HG03575 (cell line): ENCODE data around the gene PTGER1.

Experiments
- ATAC-seq: cut with Tn5 transposase; IDR thresholded peaks from one replicate; pipeline ENCODE4 v1.9.1; 2021; ENCODE audit not compliant: unreplicated experiment, insufficient number of reproducible peaks, low FRiP score; ENCODE audit errors: extremely low read depth

The PTGER1 gene, protein sequence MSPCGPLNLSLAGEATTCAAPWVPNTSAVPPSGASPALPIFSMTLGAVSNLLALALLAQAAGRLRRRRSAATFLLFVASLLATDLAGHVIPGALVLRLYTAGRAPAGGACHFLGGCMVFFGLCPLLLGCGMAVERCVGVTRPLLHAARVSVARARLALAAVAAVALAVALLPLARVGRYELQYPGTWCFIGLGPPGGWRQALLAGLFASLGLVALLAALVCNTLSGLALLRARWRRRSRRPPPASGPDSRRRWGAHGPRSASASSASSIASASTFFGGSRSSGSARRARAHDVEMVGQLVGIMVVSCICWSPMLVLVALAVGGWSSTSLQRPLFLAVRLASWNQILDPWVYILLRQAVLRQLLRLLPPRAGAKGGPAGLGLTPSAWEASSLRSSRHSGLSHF

DNA sequence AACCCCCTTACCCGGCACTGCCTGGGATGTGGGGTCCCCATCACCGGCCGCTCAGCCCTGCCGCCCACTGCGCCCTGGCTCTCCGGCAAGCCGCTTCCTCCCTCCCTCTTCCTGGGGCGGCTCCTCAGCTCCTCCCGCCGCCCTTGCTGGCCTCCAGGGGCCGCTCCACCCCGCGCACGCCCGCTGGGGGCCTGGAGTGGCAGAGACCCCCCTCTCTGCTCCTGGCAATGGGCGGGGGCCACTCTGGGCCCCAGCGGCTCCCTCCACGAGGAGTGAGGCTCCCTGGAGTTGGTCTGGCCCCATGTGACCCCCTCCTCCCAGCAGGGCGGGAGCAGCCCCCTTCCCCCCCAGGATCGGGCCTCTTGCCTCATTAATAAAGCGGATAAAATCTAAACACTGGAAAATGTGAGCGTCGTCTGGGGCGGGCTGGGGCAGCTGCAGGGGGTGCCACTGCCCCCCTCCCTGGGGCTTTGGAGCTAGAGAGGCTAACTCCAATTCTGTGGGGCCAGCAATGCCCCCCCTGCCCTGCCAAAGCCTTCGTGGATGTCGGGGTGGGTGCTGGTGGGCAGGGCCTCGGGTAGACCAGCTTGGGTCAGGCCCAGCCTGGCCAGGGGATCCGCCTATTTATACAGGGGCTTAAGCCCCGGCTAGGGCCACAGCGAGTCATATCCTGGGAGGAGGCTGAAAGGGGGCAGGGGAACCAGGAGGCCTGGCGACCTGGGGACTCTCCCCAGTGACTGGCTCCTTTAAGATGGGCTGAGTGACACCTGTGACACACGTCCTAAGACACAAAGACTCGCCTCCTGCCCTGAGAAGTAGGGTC lies at the start of gene PTGER1:
Gene PTGER1, minus strand, starts transcription at position 104 of the 823 bp plus-strand sequence. CDS start 1,034 bp downstream, outside the sequence.
- no peak for ATAC-seq

DNA sequence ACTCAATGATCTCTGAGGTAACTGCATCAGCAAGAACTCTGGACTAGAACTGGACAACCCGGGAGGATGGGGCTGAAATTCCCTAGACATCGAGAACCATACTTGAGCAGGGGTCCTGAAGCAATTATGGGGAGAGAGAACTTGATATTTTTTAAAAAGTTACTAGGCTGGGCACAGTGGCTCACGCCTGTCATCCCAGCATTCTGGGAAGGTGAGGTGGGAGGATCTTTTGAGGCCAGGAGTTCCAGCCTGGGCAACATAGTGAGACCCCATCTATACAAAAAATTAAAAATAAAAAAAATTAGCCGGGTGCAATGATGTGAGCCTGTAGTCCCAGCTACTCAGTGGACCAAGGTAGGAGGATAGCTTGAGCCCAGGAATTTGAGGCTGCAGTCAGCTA lies 45.4 kb upstream of the PTGER1 start:
- no peak for ATAC-seq

DNA sequence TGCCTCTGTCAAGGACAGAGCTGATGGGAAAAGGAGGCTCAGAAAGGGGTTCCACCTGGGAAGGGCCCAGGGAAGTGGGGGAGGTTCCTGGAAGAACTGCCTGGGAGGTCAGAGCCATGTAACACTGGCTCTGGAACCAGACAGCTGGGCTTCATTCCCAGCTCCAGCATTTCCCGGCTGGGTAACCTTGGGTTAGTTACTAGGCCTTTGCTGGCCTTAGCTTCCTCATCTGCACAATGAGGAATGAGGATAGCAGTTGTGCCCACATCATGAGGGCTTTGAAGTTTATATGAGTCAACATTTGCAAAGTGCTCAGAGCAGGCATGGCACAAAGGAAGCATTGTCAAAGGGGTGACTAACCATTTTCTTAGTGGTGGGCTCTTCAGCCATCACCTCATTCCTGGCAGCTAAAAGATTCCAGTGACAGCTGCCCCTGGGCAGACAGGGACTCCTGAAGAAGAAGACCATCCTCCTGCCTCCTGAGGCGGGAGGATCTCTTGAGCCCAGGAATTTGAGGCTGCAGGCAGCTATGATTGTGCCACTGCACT lies 44.8 kb upstream of the PTGER1 start:
- no peak for ATAC-seq

DNA sequence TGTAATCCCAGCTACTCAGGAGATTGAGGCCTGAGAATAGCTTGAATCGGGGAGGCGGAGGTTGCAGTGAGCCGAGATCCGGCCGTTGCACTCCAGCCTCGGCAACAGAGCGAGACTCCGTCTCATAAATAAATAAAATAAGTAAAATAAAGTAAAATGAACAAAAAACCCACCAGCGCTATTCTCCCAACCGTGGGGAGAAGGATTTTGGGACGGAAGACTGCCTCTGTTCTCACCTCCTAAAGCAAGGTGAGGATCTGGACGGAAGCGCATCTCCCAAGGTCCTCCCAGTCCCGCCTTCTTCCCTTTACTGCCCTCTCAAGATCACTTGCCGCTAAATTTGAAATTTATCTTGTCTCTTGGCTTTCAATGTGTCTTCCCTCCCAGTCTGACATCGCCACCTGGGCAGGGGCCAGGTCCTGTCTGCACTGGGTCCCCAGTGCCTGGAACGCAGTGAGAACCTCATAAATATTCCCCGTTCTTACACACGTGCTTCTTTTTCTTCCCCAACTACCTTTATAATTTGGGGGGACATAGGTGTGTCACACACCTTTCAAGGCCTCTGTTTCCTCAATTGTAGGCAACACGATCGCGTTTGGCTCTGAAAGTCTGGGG lies 44.2 kb upstream of the PTGER1 start:
- no peak for ATAC-seq

DNA sequence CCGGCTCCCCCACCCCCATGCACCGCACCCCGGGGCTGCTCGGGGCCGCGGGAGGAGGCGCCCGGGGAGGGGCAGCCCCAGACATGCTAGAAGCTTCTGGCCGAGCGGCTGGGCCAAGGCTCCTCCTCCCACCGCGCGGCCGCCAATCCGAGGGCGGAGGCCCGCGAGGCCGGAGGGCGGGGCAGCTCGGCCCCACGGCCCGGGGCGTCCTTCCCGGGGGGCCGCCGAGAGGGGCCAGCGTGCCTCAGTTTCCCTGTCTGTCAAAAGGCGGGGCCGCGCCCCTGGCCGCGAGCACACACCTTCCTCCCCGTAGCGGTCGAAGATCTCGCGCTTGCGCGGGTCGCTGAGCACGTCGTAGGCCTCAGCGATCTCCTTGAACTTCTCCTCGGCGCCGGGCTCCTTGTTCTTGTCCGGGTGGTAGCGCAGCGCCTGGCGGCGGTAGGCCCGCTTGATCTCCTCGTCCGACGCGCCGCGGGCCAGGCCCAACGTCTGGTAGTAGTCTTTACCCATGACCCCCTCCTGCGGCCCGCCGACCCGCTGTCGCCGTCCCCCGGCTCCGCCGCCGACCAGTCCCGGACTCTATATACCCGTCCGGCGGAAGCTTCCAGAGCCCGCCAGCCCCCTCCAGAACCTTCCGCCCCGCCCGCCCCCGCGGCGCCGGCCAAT lies 42.8 kb upstream of the PTGER1 start, which contains the start of gene DNAJB1:
Gene DNAJB1, minus strand, starts transcription at position 558 of the 666 bp plus-strand sequence. Its CDS starts 48 bp downstream, at position 510.
- ATAC-seq, result peak; percentile 37

DNA sequence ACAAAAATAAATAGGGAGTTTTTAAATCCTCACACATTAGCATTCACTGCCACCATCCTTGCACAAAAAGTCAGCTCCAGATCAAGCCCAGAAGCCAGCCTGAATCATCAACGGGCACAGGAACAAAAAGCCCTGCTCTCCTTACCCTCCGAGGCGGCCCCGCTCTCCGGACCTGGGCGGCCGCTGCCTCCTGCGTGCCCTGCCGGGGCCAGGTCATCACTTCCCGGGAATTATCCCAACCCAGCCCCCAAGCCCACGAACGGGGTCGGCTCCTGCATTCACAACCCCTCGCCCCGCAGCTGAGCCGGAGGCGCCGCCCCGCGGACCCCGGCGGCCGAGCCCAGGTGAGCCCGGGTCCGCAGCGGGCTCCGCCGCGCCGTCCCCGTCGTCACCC lies 42.3 kb upstream of the PTGER1 start:
- ATAC-seq, result no peak

DNA sequence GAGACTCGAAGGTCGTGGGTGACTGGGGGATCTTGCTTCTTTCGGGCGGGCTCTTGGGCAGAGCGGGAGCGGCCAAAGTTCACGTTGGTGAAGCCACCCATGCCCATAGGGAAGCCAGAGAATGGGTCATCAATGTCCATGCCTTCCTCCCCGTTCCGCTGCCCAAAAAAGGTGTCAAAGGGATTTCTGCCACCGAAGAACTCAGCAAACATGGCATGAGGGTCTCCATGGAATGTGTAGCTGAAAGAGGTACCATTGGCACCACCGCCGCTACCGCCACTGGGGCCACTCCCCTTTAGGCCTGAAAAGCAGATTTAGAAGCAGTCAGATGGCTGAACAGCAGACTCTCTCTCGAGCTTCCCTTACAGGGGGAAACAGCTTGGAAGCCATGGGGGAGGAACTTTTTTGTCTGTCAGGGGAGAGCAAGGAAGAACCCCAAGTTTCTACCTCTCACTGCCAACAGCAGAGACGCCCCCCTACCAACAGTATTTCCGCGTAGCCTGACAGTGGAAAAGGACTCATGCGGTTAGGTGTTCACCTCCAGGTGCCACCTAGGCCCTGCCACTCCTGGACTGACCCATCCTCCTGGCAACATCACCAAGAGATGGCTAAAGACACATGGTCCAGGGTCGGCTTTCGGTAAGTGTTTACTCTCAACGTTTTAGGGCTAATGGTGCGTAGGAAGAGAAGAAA lies 41.7 kb upstream of the PTGER1 start:
- ATAC-seq, result no peak

DNA sequence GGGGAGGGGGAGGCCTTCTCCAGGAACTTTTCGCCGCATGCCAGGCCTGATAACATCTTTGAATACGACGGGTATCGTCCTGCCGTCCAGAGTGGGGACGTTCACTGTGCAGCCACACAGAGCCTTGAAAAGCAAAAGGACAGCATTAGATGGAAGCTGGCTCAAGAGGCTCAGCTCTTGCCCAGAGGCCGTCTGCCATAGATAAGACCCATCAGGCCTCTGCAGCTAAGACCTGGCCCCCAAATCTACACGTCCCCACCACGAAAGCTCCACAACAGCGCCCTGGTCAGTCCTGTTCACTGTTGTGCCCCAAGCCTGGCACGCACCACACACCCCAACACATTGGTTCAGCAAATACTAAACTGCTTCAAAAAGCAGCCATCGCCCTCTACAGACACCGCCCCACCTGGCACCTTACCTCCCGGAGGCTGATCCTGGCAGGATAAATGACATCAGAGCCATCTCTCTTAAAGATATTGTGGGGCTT lies 40.9 kb upstream of the PTGER1 start:
- ATAC-seq, result no peak

DNA sequence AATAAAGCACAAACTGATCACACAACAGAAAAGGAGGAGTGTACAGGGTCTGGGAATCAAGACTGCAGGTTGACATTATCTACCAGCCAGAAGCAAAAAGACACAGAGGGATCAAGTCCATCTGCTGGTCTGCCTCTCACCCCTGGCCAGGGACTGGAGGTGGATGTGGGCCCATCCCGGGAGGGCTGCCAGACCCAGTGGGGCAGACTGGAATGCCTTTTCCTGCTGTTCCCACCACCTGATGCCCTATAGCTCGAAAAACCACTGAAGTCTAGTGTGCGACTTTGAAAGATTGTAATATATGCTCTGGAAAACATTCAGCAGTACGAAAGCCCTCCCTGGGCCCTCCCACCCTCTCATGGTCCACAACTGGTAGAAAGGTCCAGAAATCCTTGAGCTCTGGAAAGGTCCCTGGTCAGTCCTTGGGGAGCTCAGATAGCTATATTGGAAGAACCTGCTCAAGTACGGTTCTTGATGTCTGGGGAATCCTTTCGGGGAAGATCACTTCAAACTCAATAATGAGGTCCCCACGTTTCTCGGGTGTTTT lies 40.4 kb upstream of the PTGER1 start:
- no peak for ATAC-seq

DNA sequence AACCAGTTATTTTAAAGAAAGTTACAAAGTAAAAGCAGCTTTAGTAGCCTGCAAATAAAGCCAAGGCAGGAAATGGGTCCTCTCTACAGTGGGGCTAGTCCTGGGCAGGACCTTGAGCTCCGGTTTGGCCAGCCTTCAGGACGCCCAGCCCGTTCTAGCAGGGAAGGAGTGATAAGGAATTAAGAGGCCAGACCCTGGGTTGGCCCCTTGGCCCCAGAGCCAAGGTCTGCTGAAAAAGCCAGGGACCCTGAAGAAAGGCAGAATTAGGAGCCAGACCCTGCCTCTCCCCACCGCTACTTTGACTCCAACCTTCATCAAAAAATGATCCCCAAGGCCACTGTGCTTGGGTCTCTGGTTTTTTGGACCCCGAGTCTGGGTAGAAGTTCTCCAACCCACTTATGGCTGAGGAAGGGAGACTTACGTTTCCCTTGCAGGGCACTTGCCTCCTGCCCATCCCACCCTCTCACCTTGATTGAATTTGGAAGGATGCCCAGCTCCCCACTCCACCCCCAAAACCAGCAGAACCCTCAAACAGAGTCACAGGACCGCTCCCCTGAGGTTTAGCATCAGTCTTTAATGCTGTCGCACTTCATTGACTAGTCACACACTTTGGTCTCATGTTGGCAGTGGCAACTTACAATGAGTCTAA lies 39.2 kb upstream of the PTGER1 start:
- no peak for ATAC-seq

DNA sequence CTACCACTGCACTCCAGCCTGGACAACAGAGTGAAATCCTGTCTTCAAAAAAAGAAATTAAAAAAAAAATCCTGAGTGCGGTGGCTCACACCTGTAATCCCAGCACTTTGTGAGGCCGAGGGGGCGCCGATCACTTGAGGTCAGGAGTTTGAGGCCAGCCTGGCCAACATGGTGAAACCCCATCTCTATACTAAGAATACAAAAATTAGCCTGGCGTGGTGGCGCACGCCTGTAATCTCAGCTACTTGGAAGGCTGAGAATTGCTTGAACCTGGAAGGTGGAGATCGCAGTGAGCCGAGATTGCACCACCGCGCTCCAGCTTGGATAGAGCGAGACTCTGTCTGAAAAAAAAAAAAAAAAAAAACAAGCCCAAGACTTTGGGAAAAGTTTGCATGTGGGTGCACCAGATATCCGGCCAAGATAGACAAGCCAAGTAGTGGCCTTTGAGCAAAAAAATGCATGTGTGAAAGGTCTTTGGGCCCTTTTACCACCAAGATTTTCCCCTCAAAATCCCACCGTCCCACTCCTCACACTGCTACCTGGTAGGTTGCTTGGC lies 37.3 kb upstream of the PTGER1 start:
- no peak for ATAC-seq

DNA sequence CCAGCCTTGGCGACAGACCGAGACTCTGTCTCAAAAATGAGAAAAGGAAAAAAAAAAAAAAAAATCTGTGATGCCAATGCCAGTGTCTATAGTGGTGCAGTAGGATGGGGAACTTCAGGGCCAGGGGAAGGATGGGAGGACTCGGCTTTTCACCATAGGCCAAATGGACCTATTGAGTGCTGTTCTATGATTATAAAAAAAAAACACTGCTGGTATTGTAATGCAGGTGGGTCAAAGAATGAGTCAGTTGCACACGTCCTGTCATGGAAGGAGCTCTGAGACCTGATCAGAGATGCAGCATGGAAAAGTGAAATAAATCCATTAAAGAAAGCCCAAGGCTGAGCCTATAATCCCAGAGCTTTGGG lies 36.1 kb upstream of the PTGER1 start:
- no peak for ATAC-seq

DNA sequence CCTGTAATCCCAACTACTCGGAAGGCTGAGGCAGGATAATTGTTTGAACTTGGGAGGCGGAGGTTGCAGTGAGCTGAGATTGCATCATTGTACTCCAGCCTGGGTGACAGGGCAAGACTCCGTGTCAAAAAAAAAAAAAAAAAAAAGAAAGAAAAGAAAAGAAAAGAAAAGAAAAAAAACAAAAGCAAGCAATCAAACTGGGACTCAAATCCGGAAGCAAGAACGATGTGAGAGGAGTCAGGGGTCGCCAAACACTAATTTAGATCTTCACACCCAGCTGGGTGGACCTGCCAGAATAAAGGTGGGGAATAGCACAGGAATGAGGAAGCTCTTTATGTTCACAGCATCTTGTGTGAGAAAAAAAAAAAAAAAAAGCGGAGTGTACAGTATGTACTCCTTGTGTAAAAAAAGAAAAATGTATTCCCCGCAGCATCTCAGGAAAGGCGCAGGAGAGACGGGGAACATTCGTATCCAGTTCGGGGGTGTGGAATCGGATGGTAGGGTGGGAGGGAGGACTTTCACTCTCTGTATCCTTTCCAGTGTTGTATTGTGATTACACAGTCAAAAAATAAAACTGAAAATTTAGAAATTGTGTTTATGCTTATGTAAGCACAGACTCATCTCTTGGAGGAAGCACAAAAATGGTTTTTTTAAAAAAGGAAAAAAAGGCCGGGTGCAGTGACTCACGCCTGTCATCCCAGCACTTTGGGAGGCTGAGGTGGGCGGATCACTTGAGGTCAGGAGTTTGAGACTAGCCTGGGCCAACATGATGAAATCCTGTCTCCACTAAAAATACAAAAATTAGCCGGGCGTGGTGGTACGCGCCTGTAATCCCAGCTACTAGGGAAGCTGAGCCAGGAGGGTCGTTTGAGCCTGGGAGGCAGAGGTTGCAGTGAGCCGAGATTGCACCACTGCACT lies 35.4 kb upstream of the PTGER1 start:
- no peak for ATAC-seq

DNA sequence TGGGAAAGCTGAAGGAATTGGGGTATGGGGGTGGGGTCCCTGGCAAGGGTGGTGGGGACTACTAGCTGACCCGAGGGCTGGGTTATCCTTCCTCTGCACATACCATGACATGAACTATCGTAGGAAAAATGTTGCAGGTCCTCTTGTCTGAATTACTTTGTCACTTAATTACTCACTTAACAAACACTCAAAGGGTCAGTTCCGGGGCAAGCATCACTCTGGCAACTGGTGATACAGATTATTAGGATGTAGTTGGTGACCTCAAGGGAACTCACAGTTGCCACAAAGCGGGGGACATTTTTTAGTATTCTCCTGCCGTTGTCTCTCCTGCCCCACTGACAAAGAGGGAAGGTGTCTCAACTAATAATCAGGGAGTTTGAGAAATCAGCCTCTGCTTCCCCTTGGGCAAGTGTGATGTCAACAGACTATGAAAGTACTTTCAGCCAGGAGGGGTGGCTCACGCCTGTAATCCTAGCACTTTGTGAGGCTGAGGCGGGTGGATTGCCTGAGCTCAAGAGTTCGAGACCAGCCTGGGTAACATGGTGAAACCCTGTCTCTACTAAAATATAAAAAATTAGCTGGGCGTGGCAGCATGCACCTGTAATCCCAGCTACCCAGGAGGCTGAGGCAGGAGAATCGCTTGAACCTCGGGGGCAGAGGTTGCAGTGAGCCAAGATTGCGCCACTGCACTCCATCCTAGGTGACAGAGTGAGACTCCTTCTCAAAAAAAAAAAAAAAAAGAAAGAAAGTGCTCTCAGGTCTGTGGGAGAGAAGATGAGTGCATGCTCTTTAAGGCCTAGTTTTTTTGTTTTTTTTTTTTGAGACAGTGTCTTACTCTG lies 32.8 kb upstream of the PTGER1 start:
- no peak for ATAC-seq

DNA sequence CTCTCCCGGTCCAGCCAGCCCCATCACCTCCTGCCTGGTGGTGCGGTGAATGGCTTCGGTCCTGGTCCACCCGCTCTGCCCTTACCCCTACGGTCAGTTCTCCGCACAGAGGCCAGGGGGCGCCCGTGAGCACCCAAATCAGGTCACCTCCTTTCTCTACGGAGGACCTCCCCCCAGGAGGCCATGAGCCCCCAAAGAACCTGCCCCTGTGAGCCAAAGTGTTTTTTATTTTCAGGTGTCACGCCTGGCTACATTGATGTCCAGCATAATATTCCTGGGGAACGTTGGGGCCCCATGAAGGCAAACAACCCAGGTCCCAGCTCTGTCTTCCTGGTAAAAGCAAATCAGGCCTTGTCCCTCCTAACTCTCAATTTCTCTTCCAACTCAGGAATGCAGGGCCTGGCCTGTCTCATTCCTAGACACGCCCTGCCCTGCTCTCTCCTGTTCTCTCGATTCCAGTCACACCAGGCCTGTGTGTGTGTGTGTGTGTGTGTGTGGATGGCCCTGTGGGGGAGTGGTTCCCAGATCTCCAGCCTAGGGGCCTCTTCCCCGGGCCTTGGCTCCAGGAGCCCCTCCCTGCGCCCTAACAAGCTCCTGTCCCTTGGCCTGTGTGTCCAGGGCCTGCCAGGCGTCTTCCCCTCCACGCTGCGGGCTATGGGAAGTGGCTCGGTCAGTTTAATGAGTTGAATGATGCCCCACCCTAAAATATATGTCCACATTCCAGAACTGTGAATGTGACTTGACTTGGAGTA lies 30.5 kb upstream of the PTGER1 start:
- ATAC-seq, result no peak
